Sciatic nerve (tissue), 2 donors: ENCODE measurements around the gene NTNG2. TPM values are rescaled to one million over a fixed set of nuclear protein-coding genes. Genes with fewer than 3 reads are reported as not detected.
A peak's percentile ranks its signal among the peaks of the same experiment; 100 is the strongest.
"Not testable (repeated sequence)": the region's sequence is repeated elsewhere in the genome, so short reads cannot be mapped to it uniquely, and the experiment has no call there.

Source experiments
- ATAC-seq: fragments of 200-7000 bp; cut with Tn5 transposase; one replicate; pipeline ENCODE4 v1.9.1; 2020; ENCODE audit warnings: mild to moderate bottlenecking, moderate library complexity
- DNase-seq: peaks from one replicate; pipeline ENCODE4 v3.0.0-alpha.2; 2020; ENCODE audit warnings: low spot score
- intact Hi-C: fragments of 100-400 bp; cut with DNase I; formaldehyde crosslinking; loops from one replicate; pipeline ENCODE4 v1.14.2; 2022
- total RNA-seq: library from RNA; stranded (reverse); fragmentation: NEBNext Ultra II Directional; extraction: Animal tissue kit (Norgen Biotek cat#: 25700); gene quantifications from one replicate; pipeline ENCODE4 v1.2.1, GENCODE V29; 2021
- donor health status: DM: no; HTN: no; CAD: no.
- donor health status: DM: no; HTN: no; CAD: no.

NTNG2 gene, protein sequence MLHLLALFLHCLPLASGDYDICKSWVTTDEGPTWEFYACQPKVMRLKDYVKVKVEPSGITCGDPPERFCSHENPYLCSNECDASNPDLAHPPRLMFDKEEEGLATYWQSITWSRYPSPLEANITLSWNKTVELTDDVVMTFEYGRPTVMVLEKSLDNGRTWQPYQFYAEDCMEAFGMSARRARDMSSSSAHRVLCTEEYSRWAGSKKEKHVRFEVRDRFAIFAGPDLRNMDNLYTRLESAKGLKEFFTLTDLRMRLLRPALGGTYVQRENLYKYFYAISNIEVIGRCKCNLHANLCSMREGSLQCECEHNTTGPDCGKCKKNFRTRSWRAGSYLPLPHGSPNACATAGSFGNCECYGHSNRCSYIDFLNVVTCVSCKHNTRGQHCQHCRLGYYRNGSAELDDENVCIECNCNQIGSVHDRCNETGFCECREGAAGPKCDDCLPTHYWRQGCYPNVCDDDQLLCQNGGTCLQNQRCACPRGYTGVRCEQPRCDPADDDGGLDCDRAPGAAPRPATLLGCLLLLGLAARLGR
- 3.2 TPM for total RNA-seq

DNA sequence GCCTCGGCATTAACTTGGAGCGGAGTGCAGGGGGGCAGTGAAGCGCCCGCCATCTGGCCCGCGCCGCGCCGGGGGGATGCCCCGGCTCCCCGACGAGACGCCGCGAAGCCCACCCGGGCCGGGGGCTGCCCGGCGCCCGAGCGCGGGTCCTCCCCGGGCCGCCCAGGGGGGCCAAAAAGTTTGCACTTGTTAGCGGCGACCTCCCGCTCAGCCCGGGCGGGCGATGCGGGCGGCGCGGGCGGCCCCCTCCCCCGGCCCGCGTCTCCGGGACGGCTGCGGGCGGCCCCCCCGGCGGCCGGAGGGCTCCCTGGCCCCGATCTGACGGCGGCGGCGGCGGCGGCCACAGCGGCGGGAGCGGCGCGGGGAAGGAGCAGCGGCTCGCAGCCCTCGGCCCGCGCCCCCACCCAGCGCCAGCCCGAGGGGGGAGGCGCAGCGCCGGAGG lies at the start of gene NTNG2:
Gene NTNG2, plus strand, starts transcription at position 316 of the 442 bp plus-strand sequence. CDS start 4,774 bp downstream, outside the sequence.
- ATAC-seq: no peak
- intact Hi-C loops: no loop called here
- no peak for DNase-seq

DNA sequence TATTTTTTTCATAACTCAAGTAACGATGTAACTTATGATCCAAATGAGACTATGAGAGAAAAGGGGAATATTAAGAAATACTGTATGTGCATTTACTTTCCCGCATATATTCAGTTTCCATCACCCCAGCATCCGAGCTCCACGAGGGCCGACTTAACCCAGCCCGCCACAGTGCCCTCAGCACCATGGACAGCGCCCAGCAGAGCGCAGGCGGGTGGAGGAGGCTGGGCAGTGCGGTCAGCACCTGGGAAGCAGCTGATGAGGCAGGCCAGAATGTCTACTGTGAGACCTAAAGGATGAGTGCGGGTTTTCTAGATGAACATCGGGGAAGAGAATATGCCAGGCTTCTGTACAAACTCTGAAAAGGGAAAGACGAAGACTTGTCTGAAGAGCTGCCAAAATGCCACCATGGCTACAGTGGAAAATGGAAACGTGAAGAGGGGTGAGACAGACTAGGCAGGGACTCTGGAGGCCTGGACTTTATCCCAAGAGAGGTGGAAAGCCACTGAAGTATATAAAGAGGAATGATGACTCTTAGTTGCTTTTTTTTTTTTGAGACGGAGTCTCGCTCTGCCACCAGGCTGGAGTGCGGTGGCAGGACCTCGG lies 47.7 kb upstream of the NTNG2 start:
- DNase-seq (peak; percentile 79), ATAC-seq (peak; percentile 63)
- intact Hi-C loops: no loop called here

DNA sequence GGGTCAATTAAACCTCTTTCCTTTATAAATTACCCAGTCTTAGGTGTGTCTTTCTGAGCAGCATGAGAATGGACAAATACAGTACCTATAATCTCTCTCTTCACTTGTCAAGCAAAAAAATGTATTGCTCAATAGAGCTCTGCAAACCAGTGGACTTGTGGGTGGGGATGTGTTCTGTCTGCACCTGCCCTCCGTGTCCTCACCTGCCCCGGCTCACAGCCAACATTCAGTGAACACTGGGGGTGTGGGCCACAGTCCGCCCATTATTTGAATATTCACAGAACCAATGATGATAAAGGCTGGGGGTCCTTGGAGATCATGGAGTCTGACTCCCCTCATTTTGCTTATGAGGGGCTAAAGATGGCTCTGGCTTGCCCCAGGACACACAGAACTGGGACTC lies 45.3 kb upstream of the NTNG2 start:
- DNase-seq: no peak
- intact Hi-C loops: loop anchor here (5.0 kb wide), 1 partner anchor 1564 kb away; no protein-coding TSS in a partner anchor
- ATAC-seq: no peak

DNA sequence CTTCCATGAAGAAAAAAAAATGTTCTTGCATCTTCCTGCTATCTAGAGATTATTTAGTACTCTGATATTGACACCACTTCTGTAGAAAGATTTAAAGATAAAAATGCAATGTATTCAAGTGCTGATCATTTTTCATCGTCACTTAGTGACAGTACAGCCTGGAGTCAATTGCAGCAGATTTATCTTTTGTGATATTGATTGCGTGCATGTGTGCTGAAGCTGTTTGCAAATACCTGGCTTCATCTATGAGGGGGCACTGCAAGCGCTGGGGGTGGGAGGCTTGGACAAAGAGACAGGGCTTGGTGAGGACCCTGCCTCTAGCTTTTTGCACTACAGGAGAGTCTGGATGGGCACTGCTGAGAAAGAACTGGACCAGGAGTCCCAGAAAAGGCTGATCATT lies 44.2 kb upstream of the NTNG2 start:
- ATAC-seq: no peak
- intact Hi-C loops: loop anchor here (5.0 kb wide), 1 partner anchor 1565 kb away; no protein-coding TSS in a partner anchor
- DNase-seq: no peak

DNA sequence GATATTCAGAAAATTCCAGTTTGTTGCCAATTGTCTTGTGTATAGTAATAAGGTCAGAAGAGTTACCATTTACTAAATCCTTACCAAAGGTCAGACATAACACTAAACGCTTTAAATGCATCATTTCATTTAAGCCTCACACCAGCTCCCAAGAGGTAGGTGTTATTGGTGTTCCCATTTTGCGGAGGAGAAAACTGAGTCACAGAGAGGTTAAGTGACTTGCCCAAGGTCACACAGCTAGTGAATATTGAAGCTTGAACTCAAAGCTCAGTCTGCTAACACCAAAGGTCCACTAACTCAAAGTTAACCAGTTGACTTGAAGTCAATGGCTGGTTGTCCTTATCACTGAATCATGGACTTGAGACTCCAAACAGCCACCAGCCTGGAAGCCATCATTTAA lies 40.8 kb upstream of the NTNG2 start:
- ATAC-seq: no peak
- intact Hi-C loops: no loop called here
- DNase-seq: no peak

DNA sequence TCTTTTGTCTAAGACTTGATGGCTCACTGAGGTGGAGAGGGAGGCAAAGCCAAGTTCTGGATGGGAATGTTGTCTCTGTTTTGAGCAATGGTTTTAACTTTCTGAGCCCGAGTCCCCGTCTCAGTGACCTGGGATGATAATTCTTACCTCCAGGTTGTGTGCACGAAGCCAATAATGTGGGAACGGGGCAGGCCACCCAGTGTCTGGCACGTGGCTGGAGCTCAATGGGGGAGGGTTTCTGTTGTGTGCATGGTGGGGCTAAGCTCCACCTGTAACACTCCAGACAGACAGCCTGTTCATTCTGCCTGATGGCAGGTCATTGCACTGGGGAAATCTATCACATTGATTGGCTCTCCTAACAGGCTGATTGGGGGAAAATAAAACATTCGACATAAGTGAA lies 37.1 kb upstream of the NTNG2 start:
- intact Hi-C loops: no loop called here
- ATAC-seq (no peak), DNase-seq (no peak)

DNA sequence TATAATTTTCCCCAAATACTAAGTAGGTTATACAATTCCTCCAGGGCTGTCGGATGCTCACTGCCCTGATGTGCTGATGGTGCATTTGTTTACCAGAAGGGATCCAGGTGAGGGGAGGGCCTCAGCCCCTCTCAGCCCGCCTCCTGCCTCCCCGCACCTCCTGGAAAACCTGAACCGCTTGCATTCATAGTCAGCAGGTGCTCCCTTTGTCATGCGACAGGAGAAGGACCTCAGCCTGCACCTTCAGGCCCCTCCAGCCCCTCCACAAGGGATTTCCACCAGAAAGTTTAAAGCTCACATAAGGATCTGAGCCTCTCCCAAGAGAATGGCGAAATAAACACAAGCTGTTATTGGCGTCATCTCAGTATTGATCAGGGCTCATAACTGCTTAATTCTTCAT lies 36.5 kb upstream of the NTNG2 start:
- DNase-seq: no peak
- intact Hi-C loops: no loop called here
- ATAC-seq: no peak

DNA sequence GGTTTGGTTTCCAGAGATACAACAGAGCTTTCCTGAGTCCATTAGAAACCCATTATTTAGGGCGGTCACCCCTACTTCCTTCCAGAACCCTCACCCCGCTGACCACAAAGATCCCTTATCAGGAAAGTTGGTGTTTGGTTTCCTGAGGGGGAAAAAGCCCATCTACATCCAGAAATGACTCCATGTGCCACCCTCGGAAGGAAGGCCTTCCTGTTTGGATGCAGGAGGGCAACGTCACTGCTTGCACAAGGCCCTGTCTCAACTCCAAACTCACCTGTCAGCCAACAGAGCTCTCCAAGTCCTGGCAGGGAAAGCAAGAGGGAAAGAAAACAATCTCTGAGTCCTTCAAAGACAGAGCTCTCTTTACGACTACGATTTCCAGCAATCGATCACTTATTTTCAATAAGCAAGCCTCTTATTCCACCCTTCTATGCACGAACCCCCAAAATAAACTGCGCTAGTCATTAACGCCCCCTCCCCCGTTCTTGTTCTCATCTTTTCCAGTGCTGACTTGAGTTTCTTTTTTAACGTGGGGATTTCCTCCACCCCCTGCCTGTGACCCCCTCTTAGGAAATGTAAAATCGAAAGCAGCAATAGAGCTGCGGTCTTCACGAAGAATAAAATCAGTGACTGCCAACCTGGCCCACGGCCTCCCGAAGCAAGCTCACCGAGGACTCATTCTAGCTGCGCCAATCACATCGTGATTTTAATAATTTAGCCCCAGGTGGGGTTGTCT lies 35.7 kb upstream of the NTNG2 start:
- ATAC-seq: no peak

DNA sequence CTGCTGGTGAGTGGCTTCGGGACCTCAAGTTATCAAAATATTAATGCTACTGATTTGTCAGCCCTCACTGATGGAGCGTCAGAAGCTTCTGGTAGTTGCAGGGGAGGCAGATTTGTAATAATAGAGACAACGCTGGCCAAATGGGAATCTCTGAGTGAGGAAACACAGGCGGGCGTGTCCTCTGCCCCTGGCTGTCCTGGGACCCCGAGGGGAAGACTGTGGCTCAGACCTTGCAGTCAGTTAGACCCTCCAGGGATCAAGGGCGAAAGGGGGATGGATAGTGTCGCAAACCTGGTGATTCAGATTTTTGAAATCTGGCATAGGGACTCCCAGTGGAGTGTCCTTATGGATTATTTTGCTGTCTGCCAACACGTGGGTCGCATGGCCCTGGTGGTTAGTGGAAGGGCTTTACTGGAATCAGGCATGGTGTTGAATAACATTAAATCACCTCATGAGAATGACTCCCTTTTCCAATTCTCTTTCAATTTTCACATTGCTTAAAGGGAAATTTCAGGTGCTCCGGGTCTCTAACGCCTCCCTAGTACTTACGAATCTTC lies 35.1 kb upstream of the NTNG2 start:
- ATAC-seq (no peak), DNase-seq (no peak)
- intact Hi-C loops: no loop called here

More for the DNA sequence above, 35.7 kb upstream of the NTNG2 start:
- DNase-seq: no peak
- intact Hi-C loops: no loop called here

DNA sequence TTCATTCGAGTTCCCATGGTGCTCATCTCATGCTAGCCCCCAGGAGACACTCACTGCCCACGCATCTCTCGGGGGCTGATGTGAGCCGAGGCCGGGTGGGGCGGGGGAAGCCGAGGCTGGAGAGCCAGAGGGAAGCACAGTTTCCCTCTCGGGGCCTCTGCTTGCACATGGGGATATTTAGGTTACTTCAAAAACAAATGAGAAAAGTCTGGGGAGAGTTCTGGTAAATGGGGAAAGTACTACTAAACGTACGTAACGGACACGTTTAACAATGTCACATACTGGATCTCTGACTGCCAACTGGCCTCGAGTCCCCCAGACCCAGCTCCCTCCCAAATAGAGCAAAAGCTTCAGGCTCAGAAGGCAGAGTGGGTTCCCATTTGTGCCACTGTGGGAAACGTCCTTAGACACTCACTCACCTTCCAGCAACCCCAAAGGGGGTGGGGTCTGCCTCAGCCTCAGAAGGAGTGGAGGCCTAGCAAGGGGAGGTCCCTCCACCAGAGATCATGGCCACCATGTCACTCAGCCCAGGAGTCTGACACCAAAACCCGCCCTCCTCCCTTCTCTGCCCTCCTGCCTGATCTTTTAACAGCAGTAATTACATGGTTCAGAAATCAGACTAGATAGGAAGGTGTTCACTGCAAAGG lies 33.8 kb upstream of the NTNG2 start:
- intact Hi-C loops: no loop called here
- DNase-seq (no peak), ATAC-seq (no peak)

DNA sequence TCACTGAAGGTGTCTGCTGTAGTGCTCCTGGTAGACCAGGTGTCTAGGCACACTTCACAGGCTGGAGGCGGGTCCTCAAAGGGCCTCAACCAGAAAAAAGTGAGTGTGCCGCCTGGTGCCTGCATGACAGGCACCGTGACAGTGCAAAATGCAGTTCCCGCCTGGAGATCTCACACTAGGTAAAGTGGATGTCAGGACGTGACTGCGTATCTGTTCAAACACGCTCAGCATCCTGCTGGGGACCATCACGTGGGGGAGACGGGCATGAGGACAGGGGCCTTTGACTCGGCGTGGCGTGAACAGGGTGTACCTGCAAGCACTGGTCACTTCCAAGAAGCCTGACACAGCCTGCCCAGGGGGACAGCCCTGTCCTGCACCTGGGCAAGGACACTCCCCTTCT lies 32.3 kb upstream of the NTNG2 start:
- no peak for ATAC-seq
- no peak for DNase-seq
- intact Hi-C loops: no loop called here

DNA sequence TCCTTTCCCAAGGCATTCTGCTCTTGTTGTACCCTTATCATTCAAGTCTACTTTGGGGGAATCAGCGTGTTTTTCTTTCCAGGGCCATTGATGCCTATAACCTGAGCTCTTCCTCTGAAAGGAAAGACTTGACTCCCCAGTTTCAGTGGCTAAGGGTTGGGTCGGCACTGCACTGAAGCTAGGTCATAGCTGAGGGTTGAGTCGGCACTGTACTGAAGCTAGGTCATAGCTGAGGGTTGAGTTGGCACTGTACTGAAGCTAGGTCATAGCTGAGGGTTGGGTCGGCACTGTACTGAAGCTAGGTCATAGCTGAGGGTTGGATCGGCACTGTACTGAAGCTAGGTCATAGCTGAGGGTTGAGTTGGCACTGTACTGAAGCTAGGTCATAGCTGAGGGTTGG lies 27.8 kb upstream of the NTNG2 start:
- ATAC-seq, DNase-seq, intact Hi-C loops: not testable (repeated sequence)

DNA sequence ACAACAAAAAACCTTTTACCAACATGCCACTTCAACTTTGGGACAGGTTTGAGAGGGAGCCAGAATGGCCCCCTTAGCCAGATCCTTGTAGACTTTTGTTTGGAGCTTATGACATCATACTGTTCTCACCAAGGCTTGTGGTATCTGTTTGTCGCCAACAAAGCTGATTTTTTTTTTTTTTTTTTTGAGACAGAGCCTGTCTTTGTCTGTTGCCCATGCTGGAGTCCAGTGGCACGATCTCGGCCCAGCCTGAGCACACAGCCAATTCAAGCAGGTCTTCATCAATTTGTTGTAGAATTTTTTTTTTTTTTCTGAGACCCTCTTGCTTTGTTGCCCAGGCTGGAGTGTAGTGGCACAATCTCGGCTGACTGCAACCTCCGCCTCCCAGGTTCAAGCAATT lies 26.4 kb upstream of the NTNG2 start:
- DNase-seq (no peak), ATAC-seq (no peak)
- intact Hi-C loops: no loop called here

DNA sequence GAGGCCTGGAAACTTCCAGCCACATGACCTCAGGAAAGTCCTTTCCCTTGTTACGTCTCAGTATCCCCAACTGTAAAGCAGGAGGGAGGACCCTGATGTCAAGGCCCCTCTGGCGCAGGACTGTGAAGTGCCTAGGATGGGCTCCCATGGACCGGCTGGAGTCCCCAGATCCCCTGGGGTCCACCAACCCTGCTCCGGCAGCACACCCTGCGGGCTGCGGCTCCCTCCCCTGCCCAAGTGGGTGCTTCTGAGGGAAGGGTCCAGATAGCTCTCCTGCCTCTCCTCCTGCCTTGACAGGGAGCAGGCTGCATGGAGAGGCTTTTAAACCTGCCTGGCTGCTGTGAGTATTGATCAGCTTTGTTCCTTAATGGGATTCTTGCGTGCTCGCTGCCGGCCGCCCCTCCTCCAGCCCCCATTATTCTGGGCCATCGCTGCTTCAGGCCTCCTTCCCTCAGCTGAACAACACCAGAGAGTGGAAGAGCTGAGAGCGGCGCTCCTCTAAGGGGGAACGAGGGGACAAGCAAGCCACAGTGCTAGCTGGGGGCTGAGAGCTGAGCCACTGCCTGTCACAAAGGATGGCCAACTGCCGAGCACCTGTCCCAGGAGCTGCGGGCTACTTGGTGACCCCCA lies 25.6 kb upstream of the NTNG2 start:
- ATAC-seq (no peak), DNase-seq (no peak)
- intact Hi-C loops: no loop called here

DNA sequence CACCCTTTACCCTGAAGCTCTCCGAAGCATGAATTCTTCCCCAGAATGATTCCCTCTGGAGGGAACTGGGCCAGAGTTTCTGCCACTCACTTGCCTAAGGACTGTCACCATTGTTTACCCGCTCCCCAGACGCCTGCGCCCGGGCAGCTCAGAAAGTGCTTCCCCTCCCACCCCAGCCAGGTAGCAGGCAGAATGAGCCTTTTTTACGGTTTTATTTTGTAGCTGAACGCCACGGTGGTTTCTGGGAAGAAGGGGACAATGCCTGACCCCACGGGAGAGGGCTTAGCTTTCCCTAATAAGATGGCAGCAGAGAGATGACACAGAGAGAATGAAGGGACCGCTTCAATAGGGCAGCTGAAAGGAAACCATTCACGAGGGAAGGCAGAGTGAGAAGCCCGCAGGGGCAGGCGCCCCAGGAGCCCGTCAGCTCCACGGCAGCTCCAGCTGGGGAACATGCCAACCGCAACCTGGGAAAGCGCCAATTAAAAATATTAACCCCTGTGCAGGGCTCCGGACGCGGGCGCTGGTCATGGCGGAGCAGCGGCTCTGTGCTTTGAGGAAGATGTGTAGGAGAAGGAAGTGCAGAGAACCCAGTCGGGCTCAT lies 20.4 kb upstream of the NTNG2 start:
- intact Hi-C loops: no loop called here
- ATAC-seq (no peak), DNase-seq (no peak)

DNA sequence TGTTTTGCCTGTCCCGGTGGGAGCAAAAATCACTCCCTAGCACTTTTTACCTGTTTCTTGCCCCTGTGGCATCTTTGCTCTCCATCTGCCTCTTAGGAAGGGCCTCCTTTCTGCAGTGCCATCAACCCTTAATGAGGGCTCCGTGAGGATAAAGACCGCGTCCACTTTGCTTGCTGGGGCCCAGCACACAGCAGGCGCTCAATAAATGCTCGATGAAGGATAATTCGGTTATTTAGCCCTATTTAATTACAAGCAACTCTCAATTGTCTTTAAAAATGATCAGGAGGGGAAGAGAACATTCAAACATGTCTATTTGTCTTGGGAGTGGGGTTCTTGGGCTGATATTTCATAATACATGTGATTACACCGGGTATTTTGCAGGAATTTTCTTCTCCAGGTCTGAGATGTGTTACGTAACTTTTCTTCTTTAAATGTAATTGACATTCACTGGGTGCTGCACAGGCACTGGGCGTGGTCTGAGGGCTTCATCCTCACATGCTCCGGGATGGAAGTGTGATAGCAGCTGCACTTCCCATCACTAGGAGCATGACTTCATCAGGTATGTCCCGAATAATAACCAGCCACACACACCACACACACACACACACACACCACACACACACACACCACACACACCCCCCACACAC lies 19.8 kb upstream of the NTNG2 start:
- no peak for ATAC-seq

DNA sequence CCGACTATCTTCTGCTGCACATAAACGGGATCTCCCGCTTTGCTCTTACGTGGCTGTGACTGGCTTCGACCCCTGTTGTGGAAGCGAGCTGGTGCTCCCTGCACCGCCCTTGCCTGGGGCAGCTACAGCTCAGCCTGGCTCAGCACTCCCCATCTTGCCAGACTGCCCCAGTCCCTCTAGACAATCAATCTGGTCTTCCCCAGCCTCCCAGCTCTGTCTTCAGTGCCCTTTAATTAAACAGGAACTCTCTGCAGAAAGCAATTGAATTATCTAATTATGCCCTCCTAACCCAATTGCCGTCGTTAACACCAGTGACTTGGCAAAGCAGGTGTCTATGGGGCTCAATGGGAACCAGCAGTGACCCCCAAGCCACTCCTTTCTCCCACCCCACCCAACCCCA lies 18.9 kb upstream of the NTNG2 start:
- intact Hi-C loops: no loop called here
- ATAC-seq (no peak), DNase-seq (no peak)

More for the DNA sequence above, 19.8 kb upstream of the NTNG2 start:
- intact Hi-C loops: no loop called here
- DNase-seq: no peak

DNA sequence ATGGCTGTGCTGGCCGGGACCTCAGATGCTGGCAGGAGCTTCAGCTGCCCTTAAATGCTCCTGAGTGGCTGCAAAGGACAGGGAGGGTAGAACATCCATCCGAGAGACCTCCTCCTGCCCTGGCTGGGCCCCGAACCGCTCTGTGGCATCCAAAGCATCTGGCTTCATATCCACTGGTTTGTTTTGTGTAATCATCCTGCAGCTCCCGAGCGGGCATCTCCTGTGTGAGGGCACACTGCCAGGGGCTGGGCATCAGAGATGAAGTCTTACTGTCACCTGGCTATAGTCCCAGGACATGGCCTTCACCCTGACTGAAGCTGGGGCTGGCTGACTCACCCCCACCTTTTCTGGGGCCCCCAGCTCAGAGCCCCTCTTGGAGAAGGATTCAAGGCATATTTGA lies 18.5 kb upstream of the NTNG2 start:
- ATAC-seq (no peak), DNase-seq (no peak)
- intact Hi-C loops: no loop called here
